Heart left ventricle (tissue), 13 donors: ENCODE data around the gene SPCS2.

Experiments
- CTCF ChIP-seq, 12 donors: fragments of 200-600 bp; sonication (generic) in 4 of 12; IDR thresholded peaks; one replicate each; pipeline versions ENCODE4 v1.5.0 to v1.8.0; 2018 to 2022; ENCODE audit warnings: antibody characterized with exemption in 12 of 12, mild to moderate bottlenecking in 5 of 12
- POLR2A ChIP-seq, 2 donors: fragments of 450-650 bp; IDR thresholded peaks; one replicate each; pipeline ENCODE4 v1.6.1; 2017; ENCODE audit warnings: antibody characterized with exemption in 2 of 2, mild to moderate bottlenecking in 2 of 2, moderate library complexity in 2 of 2
- donor health status: ischemic (EF 13 %, LVEDD 7.1; RV severe dilation, severe dysfunction).
- donor health status: DM: no; HTN: yes; CAD: no.
- donor health status: DM: no; HTN: no; CAD: no.
- donor health status: ischemic (EF 25% LVEDD 6.9; RV normal size, moderate dysfunction).
- donor health status: ischemic (EF 25% LVEDD 5.7; RV mildly dilated, moderate dysfunction).
- donor health status: ischemic (EF 35%, LVEDD 5.7; RV mildly dilated, moderate dysfunction).
- donor health status: nonischemic (EF 11% LVEDD 7.7; RV severe dilation, severe dysfunction).
- donor health status: DM: yes; HTN: yes; CAD: no.
- donor health status: PGD.
- donor health status: ischemic (EF 29% LVEDD 5.4; RV normal size, mild dysfunction).
- donor health status: nonischemic (EF 23%, LVEDD 6.1; RV moderate dilation, normal function).

GRCh38 chr11:74989260-74989638 lies 40.2 kb downstream of the SPCS2 start:
- TF ChIP-seq CTCF (IDR thresholded peaks at IDR 0.05): no peak
- TF ChIP-seq POLR2A (IDR thresholded peaks at IDR 0.05): no peak
